Smooth muscle cell (in vitro differentiated cells): ENCODE results near the gene PGC. TPM values are rescaled to one million over a fixed set of nuclear protein-coding genes. Genes with fewer than 3 reads are reported as not detected.
A peak's percentile ranks its signal among the peaks of the same experiment; 100 is the strongest.

ENCODE experiments used
- DNase-seq: peaks from one replicate; lab custom pipeline; 2025; ENCODE audit not compliant: unreplicated experiment; lab: John Stamatoyannopoulos, UW
- H2AFZ ChIP-seq: fragments of 200-600 bp; sonication (generic); 2 replicates; pipeline ENCODE4 v1.6.0; 2016; ENCODE audit warnings: antibody characterized with exemption, low read depth, mild to moderate bottlenecking
- H3F3A ChIP-seq: fragments of 200-600 bp; sonication (generic); 2 replicates; pipeline ENCODE4 v1.6.0; 2017; ENCODE audit warnings: antibody characterized with exemption, low read depth
- H3K27ac ChIP-seq: fragments of 200-600 bp; sonication (generic); 2 replicates; pipeline ENCODE4 v1.5.1; 2016; ENCODE audit warnings: low read depth, mild to moderate bottlenecking
- H3K27me3 ChIP-seq: fragments of 200-600 bp; sonication (generic); 2 replicates; pipeline ENCODE4 v1.6.1; 2016; ENCODE audit warnings: low read depth, mild to moderate bottlenecking
- H3K36me3 ChIP-seq: fragments of 200-600 bp; sonication (generic); 2 replicates; pipeline ENCODE4 v1.5.1; 2016; ENCODE audit warnings: low read depth
- H3K4me1 ChIP-seq: fragments of 200-600 bp; sonication (generic); 2 replicates; pipeline ENCODE4 v1.5.1; 2016; ENCODE audit warnings: low read depth
- H3K4me2 ChIP-seq: fragments of 200-600 bp; sonication (generic); 2 replicates; pipeline ENCODE4 v1.6.0; 2016; ENCODE audit warnings: mild to moderate bottlenecking
- H3K4me3 ChIP-seq: fragments of 200-600 bp; sonication (generic); 2 replicates; pipeline ENCODE4 v1.5.1; 2016; ENCODE audit warnings: mild to moderate bottlenecking
- H3K79me2 ChIP-seq: fragments of 200-600 bp; sonication (generic); 2 replicates; pipeline ENCODE4 v1.6.0; 2016; ENCODE audit warnings: low read depth, mild to moderate bottlenecking
- H3K9ac ChIP-seq: fragments of 200-600 bp; sonication (generic); 2 replicates; pipeline ENCODE4 v1.6.0; 2016; ENCODE audit warnings: low read depth
- H3K9me3 ChIP-seq: fragments of 200-600 bp; sonication (generic); replicated peaks from 2 replicates; pipeline ENCODE4 v1.5.1; 2016; ENCODE audit warnings: low read depth
- H4K20me1 ChIP-seq: fragments of 200-600 bp; sonication (generic); 2 replicates; pipeline ENCODE4 v1.6.0; 2016; ENCODE audit warnings: low read depth
- WGBS: methylation state at CpG from one replicate; pipeline ENCODE4 v1.1.7; 2016; ENCODE audit warnings: low lambda C conversion rate; 5-methylcytosine and 5-hydroxymethylcytosine counted together
- polyA plus RNA-seq: library from polyadenylated mRNA; unstranded; fragments of >200 nt; fragmentation: Nextera tagmentation; extraction: Ambion mirVana; gene quantifications from 2 replicates; pipeline ENCODE4 v1.2.1, GENCODE V29; 2016
- total RNA-seq: library from RNA; depleted of rRNA; stranded (reverse); fragments of >200 nt; gene quantifications from 2 replicates; pipeline ENCODE4 v1.2.3, GENCODE V29; 2014
- TF ChIP-seq, protein P1 (sequence below): fragments of 200-600 bp; sonication (generic); IDR thresholded peaks from 2 replicates; pipeline ENCODE4 v1.5.1; 2017; ENCODE audit warnings: borderline replicate concordance, mild to moderate bottlenecking, antibody characterized with exemption; ENCODE audit not compliant: insufficient read depth, poor library complexity, severe bottlenecking

PGC gene
- total and polyA plus RNA-seq, 2 experiments from 2014 or later: not detected

DNA sequence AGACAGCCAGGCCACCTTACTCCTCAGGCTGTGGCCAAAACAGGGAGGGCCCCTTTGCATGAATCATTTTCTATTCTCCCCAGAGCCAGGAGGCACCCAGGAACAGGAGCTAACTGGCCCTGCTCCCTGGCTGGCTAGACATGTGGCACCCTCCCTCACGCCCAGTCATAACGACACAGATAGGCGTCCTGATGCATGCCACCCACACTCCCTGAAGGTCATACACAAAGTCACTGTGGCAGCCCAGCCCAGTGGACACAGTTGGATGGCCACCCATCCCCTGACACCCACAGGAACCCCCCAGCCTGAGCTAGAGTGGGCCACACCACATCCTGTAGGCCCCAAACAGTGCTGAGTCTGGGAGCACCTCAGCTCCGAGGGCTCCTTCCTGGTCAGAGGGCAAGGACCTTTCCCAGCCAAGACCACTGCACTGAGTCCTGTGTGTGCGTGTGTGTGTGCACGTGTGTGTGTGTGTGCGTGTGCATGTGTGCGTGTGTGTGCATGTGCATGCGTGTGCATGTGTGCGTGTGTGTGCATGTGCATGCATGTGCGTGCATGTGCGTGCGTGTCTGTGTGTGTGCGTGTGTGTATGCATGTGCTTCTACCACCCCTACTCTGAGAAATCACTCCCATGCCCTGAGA, 33.4 kb downstream of the PGC start:
- H3K27ac ChIP-seq: peak overlapping the region; percentile 6
- H4K20me1 ChIP-seq: peaks cover 8% of the 10 kb centered on the region
- H3K4me3 ChIP-seq: no peak overlapping the region
- H3K36me3 ChIP-seq: no peaks in the 10 kb centered on the region
- H3K79me2 ChIP-seq: no peaks in the 10 kb centered on the region
- no peaks in the 10 kb centered on the region for H3K9me3 ChIP-seq
- 76% methylated on average over 14 of the region's 14 CpGs for WGBS
- no peak overlapping the region for H2AFZ ChIP-seq
- peaks cover 8% of the 10 kb centered on the region for H3K4me1 ChIP-seq
- H3K9ac ChIP-seq: no peak overlapping the region
- no peak for DNase-seq
- no peaks in the 10 kb centered on the region for H3F3A ChIP-seq
- H3K4me2 ChIP-seq: peak overlapping the region; percentile 42
- no peaks in the 10 kb centered on the region for H3K27me3 ChIP-seq
- TF ChIP-seq, protein P1, sequence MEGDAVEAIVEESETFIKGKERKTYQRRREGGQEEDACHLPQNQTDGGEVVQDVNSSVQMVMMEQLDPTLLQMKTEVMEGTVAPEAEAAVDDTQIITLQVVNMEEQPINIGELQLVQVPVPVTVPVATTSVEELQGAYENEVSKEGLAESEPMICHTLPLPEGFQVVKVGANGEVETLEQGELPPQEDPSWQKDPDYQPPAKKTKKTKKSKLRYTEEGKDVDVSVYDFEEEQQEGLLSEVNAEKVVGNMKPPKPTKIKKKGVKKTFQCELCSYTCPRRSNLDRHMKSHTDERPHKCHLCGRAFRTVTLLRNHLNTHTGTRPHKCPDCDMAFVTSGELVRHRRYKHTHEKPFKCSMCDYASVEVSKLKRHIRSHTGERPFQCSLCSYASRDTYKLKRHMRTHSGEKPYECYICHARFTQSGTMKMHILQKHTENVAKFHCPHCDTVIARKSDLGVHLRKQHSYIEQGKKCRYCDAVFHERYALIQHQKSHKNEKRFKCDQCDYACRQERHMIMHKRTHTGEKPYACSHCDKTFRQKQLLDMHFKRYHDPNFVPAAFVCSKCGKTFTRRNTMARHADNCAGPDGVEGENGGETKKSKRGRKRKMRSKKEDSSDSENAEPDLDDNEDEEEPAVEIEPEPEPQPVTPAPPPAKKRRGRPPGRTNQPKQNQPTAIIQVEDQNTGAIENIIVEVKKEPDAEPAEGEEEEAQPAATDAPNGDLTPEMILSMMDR: no peak

DNA sequence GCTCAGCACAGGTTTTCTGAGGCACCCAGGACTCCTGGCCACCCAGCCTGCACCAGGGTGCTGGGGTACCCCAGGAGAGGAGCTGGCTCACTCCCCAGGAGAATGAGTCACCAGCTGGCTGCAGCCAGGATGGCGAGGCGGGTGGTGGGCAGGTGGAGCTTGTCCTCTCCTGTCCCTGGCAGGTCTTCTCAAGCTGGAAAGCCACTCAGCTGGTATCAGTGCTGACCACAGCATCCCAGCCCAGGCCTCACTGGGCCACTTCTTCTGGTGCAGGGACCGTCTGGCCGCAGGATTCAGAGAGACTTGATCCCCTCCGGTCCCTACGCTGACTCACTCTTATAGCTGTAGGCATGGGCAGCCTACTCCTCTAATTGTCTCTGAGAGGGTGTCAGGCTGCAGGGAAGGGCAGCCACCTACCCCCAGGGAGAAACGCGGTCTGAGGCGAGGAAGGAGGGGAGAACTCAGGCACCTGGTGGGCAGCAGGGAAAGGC, 34.0 kb downstream of the PGC start:
- DNase-seq: no peak
- TF ChIP-seq, protein P1: no peak

DNA sequence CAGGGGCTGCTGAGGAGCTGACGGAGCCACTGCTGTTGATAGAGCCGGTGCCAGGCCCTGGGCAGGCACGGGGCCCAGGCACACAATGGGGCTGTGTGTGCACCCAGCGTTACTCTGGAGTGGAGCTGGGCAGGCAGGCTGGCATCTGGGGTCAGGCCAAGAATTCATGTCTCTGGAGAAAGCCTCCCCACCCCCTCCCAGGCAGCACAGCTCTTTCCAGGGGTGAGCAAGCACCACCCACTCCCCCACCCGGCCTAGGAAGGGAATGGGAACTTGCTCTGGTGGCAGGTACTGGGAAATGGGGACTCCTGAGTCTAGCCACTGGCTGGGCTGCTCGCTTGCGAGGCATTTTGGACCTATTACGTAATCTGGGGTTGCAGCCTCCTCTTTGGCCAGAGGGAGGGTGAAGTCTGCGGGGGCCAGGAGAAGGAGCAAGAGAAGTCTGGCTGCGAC, 34.5 kb downstream of the PGC start:
- no peak for DNase-seq
- Histone ChIP-seq H3K9ac (no peak overlapping the region), H3K27me3 (no peaks in the 10 kb centered on the region), H3K4me3 (no peak overlapping the region), H3K9me3 (no peaks in the 10 kb centered on the region), H3K4me2 (peak overlapping the region; percentile 23), H2AFZ (no peak overlapping the region), H3F3A (no peaks in the 10 kb centered on the region), H3K36me3 (no peaks in the 10 kb centered on the region), H3K27ac (no peak overlapping the region), H4K20me1 (peaks cover 8% of the 10 kb centered on the region), H3K4me1 (peaks cover 8% of the 10 kb centered on the region), H3K79me2 (no peaks in the 10 kb centered on the region)
- TF ChIP-seq, protein P1: no peak
- WGBS: 76% methylated on average over 10 of the region's 10 CpGs

More for the DNA sequence above, 34.0 kb downstream of the PGC start:
- H3F3A ChIP-seq: no peaks in the 10 kb centered on the region
- no peak overlapping the region for H3K4me3 ChIP-seq
- peaks cover 8% of the 10 kb centered on the region for H3K4me1 ChIP-seq
- no peaks in the 10 kb centered on the region for H3K79me2 ChIP-seq
- H3K36me3 ChIP-seq: no peaks in the 10 kb centered on the region
- H3K27ac ChIP-seq: peak overlapping the region; percentile 6
- H3K27me3 ChIP-seq: no peaks in the 10 kb centered on the region
- WGBS: 25% methylated on average over 9 of the region's 9 CpGs
- H3K9ac ChIP-seq: no peak overlapping the region
- peaks cover 8% of the 10 kb centered on the region for H4K20me1 ChIP-seq
- H3K9me3 ChIP-seq: no peaks in the 10 kb centered on the region
- no peak overlapping the region for H2AFZ ChIP-seq
- H3K4me2 ChIP-seq: peak overlapping the region; percentile 42
